Astrocyte of the spinal cord (primary cell): Measurements from ENCODE around the gene CD79A.
A peak's percentile ranks its signal among the peaks of the same experiment; 100 is the strongest.

Experiments
- DNase-seq: peaks from one replicate; pipeline ENCODE4 v3.0.0; 2011; ENCODE audit warnings: low read depth, low spot score
- H3K4me3 ChIP-seq: 2 replicates; pipeline ENCODE4 v1.5.1; 2011; ENCODE audit warnings: low read depth, mild to moderate bottlenecking, low read length, moderate library complexity
- in situ Hi-C: cut with HindIII; loops from 2 replicates; pipeline ENCODE4 v1.10.0; 2017; ENCODE audit warnings: low sequenced_read_pairs
- TF ChIP-seq, protein P1 (sequence below): IDR thresholded peaks from 2 replicates; pipeline ENCODE4 v1.5.1; 2012; ENCODE audit warnings: low read depth, mild to moderate bottlenecking, low read length, inconsistent platforms

The CD79A gene

DNA sequence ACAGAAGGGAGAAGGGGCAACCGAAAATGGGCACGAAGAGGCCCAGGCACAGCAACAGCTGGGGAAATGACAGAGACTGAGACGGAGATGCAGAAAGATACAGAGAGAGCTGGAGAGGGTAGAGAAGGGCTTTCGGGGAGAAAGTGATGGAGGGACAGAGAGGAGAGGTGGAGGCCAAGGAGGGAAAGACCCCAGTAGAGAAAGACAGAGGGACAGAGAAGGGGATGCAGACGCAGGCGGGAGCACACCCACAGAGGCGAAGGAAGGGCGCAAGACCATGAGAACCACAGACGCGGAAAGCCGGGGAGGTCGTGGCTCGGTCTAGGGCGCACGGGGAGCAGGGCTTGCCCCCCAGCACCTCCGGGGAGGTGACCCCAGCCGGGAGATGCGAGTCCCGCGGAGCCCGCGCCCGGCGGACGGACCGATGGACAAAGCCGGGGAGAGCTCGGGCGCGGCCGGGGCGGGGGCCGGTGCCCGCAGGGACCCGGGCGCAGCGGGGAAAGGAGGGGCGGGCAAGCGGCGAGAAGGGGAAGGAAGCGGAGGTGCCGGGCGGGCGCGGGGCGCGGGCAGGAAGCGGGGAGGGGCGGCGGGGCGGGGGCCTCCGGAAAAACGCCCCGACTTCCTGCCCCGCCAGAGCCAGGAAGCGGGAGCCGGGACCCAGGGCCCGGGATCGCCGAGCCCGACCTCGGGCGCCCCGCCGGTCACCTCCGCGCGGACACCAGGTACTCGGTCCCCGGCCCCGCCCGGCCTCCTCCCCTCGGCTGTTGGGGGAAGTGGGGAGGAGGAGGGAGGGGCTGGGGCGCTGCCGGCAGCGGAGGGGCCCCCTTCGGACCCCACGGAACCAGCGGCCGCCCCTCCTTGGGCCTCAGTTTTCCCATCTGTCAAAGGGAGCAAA is 5.7 kb downstream of the CD79A start, which contains the start of gene ARHGEF1:
Gene ARHGEF1 (plus strand): TSS at position 617 of the 895 bp plus-strand sequence. CDS start 4,899 bp downstream, outside the sequence.
- DNase-seq: no peak
- peak within 1 kb of the TSS; percentile 86 for H3K4me3 ChIP-seq
- in situ Hi-C loops: no loop called here
- TF ChIP-seq, protein P1, sequence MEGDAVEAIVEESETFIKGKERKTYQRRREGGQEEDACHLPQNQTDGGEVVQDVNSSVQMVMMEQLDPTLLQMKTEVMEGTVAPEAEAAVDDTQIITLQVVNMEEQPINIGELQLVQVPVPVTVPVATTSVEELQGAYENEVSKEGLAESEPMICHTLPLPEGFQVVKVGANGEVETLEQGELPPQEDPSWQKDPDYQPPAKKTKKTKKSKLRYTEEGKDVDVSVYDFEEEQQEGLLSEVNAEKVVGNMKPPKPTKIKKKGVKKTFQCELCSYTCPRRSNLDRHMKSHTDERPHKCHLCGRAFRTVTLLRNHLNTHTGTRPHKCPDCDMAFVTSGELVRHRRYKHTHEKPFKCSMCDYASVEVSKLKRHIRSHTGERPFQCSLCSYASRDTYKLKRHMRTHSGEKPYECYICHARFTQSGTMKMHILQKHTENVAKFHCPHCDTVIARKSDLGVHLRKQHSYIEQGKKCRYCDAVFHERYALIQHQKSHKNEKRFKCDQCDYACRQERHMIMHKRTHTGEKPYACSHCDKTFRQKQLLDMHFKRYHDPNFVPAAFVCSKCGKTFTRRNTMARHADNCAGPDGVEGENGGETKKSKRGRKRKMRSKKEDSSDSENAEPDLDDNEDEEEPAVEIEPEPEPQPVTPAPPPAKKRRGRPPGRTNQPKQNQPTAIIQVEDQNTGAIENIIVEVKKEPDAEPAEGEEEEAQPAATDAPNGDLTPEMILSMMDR: no peak

- H3K4me3 ChIP-seq: peak overlapping the region; percentile 86
- no peak for DNase-seq
- in situ Hi-C loops: no loop called here
- TF ChIP-seq, protein P1: no peak
These were observed 6.4 kb downstream of the CD79A start for GRCh38 chr19:41883463-41883820.

- in situ Hi-C loops: no loop called here
- TF ChIP-seq, protein P1: no peak
- H3K4me3 ChIP-seq: peak overlapping the region; percentile 86
- DNase-seq: peak; percentile 97
These were observed 7.0 kb downstream of the CD79A start for GRCh38 chr19:41883821-41884733.

DNA sequence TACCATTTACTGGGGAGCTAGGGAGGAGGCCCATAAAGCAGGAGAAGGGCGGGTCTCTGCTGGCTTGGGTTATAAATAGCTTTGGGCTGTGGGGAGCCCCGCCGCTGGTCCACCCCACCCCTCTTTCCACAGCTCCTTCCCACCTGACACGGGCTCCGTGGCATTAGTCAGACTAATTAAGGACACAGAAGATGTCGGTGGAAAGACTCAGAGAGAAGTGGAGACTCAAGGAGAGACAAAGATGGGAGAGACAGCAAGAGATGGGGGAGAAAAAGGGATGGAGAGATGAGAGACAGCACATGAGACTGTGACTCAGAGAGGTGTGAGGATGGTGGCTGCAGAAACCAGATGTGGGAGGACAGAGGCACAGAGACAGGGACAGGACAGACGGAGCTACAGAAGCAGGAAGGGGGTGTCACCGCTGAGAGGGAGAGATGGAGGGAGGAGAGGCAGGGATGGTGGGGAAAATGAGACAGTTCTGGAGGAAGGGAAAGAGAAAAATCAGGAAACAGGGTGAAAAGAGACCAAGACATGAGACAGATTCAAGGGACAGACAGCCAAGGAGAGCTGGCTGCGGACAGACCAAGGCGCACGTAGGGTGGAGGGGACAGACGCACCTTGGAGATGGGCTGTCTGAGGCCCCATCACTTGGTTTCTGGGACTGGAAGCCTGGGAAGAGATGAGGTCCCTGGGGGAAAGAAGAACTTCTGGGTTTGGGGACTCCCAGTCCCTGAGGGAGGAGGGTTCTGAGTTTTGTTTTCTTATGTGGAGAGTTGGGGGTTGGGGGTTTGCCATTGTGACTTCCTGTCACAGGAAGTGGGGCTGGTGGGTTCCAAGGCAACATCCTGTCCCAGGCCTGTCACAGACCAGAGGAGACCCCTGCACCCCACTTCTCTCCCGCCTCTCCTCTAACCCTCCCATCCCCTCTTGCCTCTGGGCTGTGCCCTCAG is 10.0 kb downstream of the CD79A start:
- DNase-seq: no peak
- TF ChIP-seq, protein P1: no peak
- in situ Hi-C loops: no loop called here
- H3K4me3 ChIP-seq: no peak overlapping the region

GRCh38 chr19:41887711-41888382 is 10.8 kb downstream of the CD79A start:
- H3K4me3 ChIP-seq: no peak overlapping the region
- in situ Hi-C loops: no loop called here
- DNase-seq: peak; percentile 59
- TF ChIP-seq, protein P1: no peak
